Activated CD4-positive, alpha-beta memory T cell treated with anti-CD3 and anti-CD28 coated beads, Interleukin-2, amount 10 ng/mL, durations not matched to agents 7 days and 5 days (primary cell): ENCODE data around the gene HLA-DQB1. TPM values are rescaled to one million over a fixed set of nuclear protein-coding genes. Genes with fewer than 3 reads are reported as not detected.
"Not testable (repeated sequence)": the region's sequence is repeated elsewhere in the genome, so short reads cannot be mapped to it uniquely, and the experiment has no call there.

Source experiments
- CTCF ChIA-PET: fragments of 350-600 bp; sonication (Branson Sonifier 250); formaldehyde crosslinking; loops from one replicate; lab custom pipeline; 2021; ENCODE audit warnings: antibody characterized with exemption, inconsistent platforms; lab: Charles Lee
- POLR2A ChIA-PET: fragments of 350-600 bp; sonication (Branson Sonifier 250); formaldehyde crosslinking; loops from one replicate; lab custom pipeline; 2021; ENCODE audit warnings: antibody characterized with exemption; lab: Charles Lee
- DNase-seq: peaks from one replicate; pipeline ENCODE4 v3.0.0-alpha.2; 2020
- H3K27ac Mint-ChIP-seq: one replicate; pipeline ENCODE4 v1.8.0; 2021; ENCODE audit warnings: mild to moderate bottlenecking, mixed read lengths
- H3K27me3 Mint-ChIP-seq: one replicate; pipeline ENCODE4 v1.8.0; 2021; ENCODE audit warnings: mixed read lengths
- H3K36me3 Mint-ChIP-seq: one replicate; pipeline ENCODE4 v1.8.0; 2021; ENCODE audit warnings: low read depth, mixed read lengths
- H3K4me1 Mint-ChIP-seq: one replicate; pipeline ENCODE4 v1.8.0; 2021; ENCODE audit warnings: mixed read lengths
- H3K4me3 Mint-ChIP-seq: one replicate; pipeline ENCODE4 v1.8.0; 2021; ENCODE audit warnings: mild to moderate bottlenecking, mixed read lengths
- H3K9me3 Mint-ChIP-seq: one replicate; pipeline ENCODE4 v1.8.0; 2021; ENCODE audit warnings: mixed read lengths
- total RNA-seq, 2 experiments: library from RNA; stranded (reverse); gene quantifications; one replicate each; pipeline ENCODE4 v1.2.3, GENCODE V29; 2021

The HLA-DQB1 gene
- total RNA-seq, 2 experiments from 2014 or later: 74.4 to 74.6 TPM

DNA sequence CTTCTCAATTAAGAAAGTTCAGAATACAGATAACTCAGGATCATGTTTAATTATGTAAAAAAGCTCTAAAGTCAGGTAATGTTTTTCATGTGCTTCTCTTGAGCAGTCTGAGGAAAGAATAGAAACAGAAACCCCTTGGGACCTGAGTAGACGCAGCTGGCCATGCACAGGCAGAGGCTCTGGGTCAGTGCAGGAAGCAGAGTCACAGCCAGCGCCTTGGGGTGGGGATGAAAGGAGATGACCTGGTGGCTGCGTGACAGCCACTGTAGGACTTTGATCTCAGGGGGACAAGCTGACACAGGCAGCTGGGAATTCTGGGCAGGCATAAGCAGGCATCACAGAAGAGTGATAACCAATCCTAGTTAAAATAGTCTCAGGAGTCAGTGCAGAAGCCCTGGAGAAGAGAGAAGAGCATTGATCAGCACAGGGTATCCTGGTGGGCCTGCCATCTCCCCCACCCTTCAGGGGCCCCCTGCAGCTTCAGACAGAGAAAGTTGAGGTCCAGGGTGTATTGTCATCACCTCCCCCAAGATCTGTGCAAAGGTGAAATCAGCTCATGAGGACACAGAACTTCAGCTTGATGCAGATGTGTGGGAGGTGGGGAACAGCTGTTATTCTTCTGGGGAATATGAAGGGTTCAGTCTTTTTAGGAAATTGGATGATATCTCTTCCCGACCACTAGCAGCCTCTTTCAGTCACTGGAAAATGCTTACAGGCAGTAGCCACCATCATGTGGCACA, 6.4 kb downstream of the HLA-DQB1 start:
- ChIA-PET POLR2A (interaction anchor here (1.2 to 1.6 kb wide), 2 partner anchors 10 to 37 kb away, joined by 5 to 6 read pairs; no protein-coding TSS in a partner anchor), CTCF (interaction anchor here (1.5 kb wide), 1 partner anchor 38 kb away, joined by 4 read pairs; no protein-coding TSS in a partner anchor)
- Mint-ChIP-seq H3K36me3 (peaks cover 70% of the 10 kb centered on the region), H3K27me3 (no peaks in the 10 kb centered on the region), H3K4me1 (peaks cover 20% of the 10 kb centered on the region), H3K4me3 (no peak overlapping the region), H3K27ac (no peak overlapping the region), H3K9me3 (peaks cover 3% of the 10 kb centered on the region)
- no peak for DNase-seq

DNA sequence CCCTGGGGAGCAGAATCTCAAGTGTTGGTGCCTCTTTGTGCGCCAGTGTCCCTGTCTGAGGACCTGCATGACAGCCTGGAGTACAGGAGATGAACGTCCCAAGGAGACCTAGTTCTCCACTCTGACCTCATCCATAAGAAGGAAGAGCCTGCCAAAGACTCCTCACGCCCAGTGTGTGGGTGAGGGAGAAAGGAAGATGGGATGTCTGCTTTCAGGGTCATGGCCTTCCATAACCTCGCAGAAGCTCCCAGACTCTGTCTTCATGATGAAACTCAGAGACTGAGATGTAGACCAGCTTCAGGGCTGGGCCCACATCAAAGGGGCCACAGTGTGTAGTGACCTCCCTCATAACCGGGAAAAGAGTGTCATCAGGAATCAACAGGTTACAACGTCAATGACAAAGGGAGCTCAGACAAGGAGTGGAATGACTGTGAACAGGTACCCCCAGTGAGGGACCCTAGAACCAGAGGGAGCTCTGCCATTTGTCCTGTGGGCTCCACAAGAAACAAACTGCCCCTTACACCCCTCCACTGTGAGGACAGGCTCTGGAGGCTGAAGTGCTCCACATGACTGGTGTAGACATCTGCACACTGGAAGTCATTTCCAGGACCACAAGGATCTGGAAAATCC, 8.1 kb downstream of the HLA-DQB1 start:
- Mint-ChIP-seq H3K27me3 (no peaks in the 10 kb centered on the region), H3K4me1 (peaks cover 8% of the 10 kb centered on the region), H3K27ac (no peak overlapping the region), H3K9me3 (peaks cover 5% of the 10 kb centered on the region), H3K36me3 (peaks cover 58% of the 10 kb centered on the region), H3K4me3 (no peak overlapping the region)
- CTCF ChIA-PET: no interaction called here
- POLR2A ChIA-PET: interaction anchor here (0.6 kb wide), 1 partner anchor 27 kb away, joined by 3 read pairs; no protein-coding TSS in a partner anchor
- no peak for DNase-seq

DNA sequence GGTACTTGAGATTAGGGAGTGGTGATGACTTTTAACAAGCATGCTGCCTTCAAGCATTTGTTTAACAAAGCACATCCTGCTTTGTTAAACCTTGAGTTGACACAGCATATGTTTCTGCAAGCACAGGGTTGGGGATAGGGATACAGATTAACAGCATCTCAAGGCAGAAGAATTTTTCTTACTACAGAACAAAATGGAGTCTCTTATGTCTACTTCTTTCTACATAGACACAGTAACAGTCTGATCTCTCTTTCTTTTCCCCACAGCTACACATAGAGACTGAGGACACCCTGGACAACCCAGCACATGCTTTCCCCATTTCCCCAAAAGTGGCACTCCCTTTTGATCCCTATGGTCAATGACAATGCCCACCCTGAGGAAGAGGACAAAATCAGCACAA, 8.6 kb downstream of the HLA-DQB1 start:
- H3K27ac Mint-ChIP-seq, H3K9me3 Mint-ChIP-seq, DNase-seq, H3K27me3 Mint-ChIP-seq, POLR2A ChIA-PET, H3K4me1 Mint-ChIP-seq, CTCF ChIA-PET, H3K4me3 Mint-ChIP-seq: not testable (repeated sequence)
- peaks cover 52% of the 10 kb centered on the region for H3K36me3 Mint-ChIP-seq

DNA sequence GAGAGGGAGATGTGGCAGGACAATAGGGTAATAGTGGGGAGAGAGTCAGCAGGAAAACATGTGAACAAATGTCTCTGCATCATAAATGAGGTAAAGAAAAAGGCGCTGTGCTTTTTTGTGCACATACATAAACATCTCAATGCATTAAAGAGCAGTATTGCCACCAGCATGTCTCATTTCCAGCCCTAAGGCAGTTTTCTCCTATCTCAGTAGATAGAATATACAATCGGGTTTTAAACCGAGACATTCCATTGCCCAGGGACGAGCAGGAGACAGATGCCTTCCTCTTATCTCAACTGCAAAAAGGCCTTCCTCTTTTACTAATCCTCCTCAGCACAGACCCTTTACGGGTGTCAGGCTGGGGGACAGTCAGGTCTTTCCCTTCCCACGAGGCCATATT, 9.1 kb downstream of the HLA-DQB1 start:
- H3K4me3 Mint-ChIP-seq, H3K4me1 Mint-ChIP-seq, CTCF ChIA-PET, POLR2A ChIA-PET, H3K9me3 Mint-ChIP-seq, H3K27ac Mint-ChIP-seq, H3K27me3 Mint-ChIP-seq, DNase-seq: not testable (repeated sequence)
- H3K36me3 Mint-ChIP-seq: peaks cover 47% of the 10 kb centered on the region

DNA sequence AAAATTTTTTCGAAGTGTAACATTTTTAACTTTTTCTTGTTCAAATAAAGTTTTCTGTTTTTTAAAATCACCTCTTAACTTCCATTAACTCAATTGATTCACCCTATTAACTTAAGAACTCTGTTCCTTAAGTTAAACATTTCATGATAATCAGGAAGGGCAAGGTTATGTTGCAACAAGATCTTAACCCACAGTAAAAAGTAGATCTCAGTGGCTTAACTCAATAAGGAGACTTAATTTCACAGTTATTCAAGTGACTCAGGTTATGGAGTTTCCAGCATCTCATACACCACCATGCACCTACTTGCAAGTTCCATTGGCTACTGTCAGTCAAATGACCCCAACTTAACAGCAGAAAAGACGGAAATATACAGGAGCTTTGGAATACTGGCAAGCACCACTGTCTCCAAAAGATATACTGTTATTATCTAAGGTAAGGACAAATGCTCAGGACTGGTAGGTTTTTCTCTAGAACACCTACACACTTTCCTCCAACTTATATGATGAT, 11.2 kb downstream of the HLA-DQB1 start:
- Mint-ChIP-seq H3K9me3 (peaks cover 5% of the 10 kb centered on the region), H3K27ac (no peak overlapping the region), H3K36me3 (peaks cover 27% of the 10 kb centered on the region), H3K27me3 (peaks cover 2% of the 10 kb centered on the region), H3K4me3 (no peak overlapping the region), H3K4me1 (no peaks in the 10 kb centered on the region)
- CTCF ChIA-PET: no interaction called here
- POLR2A ChIA-PET: no interaction called here
- no peak for DNase-seq

DNA sequence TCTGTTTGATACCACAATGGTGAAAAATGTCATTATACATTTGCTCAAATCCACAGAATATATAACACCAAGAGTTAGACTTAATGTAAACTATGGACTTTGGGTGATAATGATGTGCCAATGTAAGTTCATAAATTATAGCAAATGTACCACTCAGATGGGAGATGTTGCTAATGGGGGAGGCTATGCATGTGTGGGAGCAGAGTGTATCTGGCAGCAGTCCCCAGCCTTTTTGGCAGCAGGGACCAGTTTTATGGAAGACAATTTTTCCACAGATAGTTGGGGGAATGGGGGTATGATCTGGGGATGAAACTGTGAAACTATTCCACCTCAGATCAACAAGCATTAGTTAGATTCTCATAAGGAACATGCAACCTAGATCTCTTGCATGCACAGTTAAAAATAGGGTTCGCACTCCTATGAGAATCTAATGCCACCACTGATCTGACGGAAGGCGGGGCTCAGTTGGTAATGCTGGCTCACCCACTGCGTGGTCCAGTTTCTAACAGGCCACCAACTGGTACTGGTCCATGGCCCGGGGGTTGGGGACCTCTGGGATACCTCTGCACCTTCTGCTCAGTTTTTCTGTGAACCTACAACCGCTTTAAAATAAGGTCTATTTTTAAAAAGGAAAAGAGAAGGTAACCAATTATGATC, 21.3 kb downstream of the HLA-DQB1 start:
- DNase-seq: no peak

DNA sequence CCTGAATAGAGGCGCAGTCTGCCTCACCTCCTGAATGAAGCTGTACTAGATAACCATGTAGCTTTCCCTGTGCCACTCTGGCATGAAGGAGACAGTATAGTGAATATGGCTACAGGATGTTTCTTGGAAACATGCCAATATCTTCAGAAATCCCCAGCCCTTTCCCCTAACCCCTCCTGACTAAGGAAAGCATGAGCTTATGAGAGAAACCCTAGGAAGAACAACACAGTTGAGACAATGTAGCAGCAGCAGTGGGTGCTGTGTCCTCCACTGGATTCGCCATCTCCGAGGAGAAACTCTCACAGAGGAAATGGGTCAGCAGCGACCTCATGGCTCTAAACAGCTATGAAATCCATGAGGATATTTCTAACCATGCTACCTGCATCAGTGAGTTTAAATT, 22.6 kb downstream of the HLA-DQB1 start:
- peaks cover 15% of the 10 kb centered on the region for H3K27me3 Mint-ChIP-seq
- peaks cover 31% of the 10 kb centered on the region for H3K36me3 Mint-ChIP-seq
- ChIA-PET CTCF (no interaction called here), POLR2A (no interaction called here)
- DNase-seq: no peak
- H3K27ac Mint-ChIP-seq: no peak overlapping the region
- peaks cover 32% of the 10 kb centered on the region for H3K4me1 Mint-ChIP-seq
- H3K4me3 Mint-ChIP-seq: no peak overlapping the region
- no peaks in the 10 kb centered on the region for H3K9me3 Mint-ChIP-seq

More for the DNA sequence above, 21.3 kb downstream of the HLA-DQB1 start:
- peaks cover 14% of the 10 kb centered on the region for H3K27me3 Mint-ChIP-seq
- no peaks in the 10 kb centered on the region for H3K9me3 Mint-ChIP-seq
- ChIA-PET CTCF (no interaction called here), POLR2A (no interaction called here)
- no peak overlapping the region for H3K27ac Mint-ChIP-seq
- H3K4me3 Mint-ChIP-seq: no peak overlapping the region
- peaks cover 26% of the 10 kb centered on the region for H3K4me1 Mint-ChIP-seq
- peaks cover 30% of the 10 kb centered on the region for H3K36me3 Mint-ChIP-seq

DNA sequence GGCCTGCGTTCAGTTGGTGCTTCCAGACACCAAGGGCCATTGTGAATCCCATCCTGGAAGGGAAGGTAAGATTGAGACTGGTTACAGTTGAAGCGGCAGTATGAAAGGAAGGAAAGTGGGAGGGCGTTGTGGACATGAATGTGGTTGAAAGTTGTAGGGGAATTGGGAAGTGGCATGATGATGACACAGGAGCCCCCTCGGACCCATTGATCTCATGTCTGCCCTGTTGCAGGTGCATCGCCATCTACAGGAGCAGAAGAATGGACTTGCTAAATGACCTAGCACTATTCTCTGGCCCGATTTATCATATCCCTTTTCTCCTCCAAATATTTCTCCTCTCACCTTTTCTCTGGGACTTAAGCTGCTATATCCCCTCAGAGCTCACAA, 23.7 kb downstream of the HLA-DQB1 start:
- Mint-ChIP-seq H3K4me1 (peaks cover 32% of the 10 kb centered on the region), H3K27me3 (peaks cover 12% of the 10 kb centered on the region), H3K4me3 (no peak overlapping the region), H3K9me3 (no peaks in the 10 kb centered on the region), H3K36me3 (peaks cover 25% of the 10 kb centered on the region), H3K27ac (no peak overlapping the region)
- no peak for DNase-seq
- CTCF ChIA-PET: no interaction called here
- POLR2A ChIA-PET: interaction anchor here (0.7 kb wide), 1 partner anchor 17 kb away, joined by 3 read pairs; no protein-coding TSS in a partner anchor

DNA sequence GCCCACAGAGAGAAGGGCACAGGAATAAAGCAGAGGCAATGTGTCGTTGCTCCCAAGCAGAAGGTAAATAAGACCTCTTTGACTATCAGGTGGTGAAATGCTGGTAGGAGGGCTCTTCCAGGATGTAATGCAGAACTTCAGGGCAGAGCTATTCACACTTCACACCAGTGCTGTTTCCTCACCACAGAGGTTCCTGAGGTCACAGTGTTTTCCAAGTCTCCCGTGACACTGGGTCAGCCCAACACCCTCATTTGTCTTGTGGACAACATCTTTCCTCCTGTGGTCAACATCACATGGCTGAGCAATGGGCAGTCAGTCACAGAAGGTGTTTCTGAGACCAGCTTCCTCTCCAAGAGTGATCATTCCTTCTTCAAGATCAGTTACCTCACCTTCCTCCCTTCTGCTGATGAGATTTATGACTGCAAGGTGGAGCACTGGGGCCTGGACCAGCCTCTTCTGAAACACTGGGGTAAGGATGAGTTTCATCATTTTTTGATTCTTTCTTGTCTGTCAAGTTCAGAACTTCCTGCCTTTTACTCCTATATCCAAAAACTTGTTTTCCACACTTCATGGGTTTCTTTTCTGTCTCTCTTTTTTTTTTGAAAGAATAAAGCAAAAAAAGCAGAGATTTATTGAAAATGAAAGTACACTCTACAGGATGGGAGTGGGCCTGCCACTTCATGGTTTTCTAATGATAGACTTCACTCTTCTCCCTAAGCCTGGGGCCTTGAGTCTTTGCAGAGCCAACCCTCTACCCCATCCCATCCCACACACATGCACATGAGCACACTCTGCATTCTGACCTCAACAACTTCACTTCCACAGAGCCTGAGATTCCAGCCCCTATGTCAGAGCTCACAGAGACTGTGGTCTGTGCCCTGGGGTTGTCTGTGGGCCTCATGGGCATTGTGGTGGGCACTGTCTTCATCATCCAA, 24.4 kb downstream of the HLA-DQB1 start:
- DNase-seq, H3K4me3 Mint-ChIP-seq, CTCF ChIA-PET, H3K9me3 Mint-ChIP-seq: not testable (repeated sequence)
- H3K27me3 Mint-ChIP-seq: peaks cover 16% of the 10 kb centered on the region
- POLR2A ChIA-PET: interaction anchor here (0.7 kb wide), 1 partner anchor 25 kb away, joined by 3 read pairs; the partner anchor contains the start of gene HLA-DQB1
- peak overlapping the region; percentile 4 for H3K27ac Mint-ChIP-seq
- H3K4me1 Mint-ChIP-seq: peaks cover 38% of the 10 kb centered on the region
- peaks cover 25% of the 10 kb centered on the region for H3K36me3 Mint-ChIP-seq

DNA sequence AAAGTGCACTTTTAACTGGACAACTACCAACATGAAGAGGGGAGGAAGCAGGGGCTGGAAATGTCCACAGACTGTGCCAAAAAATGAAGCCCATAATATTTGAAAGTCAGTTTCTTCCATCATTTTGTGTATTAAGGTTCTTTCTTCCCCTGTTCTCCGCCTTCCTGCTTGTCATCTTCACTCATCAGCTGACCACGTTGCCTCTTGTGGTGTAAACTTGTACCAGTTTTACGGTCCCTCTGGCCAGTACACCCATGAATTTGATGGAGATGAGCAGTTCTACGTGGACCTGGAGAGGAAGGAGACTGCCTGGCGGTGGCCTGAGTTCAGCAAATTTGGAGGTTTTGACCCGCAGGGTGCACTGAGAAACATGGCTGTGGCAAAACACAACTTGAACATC, 25.3 kb downstream of the HLA-DQB1 start:
- peaks cover 25% of the 10 kb centered on the region for H3K36me3 Mint-ChIP-seq
- H3K4me3 Mint-ChIP-seq: no peak overlapping the region
- H3K9me3 Mint-ChIP-seq: no peaks in the 10 kb centered on the region
- H3K4me1 Mint-ChIP-seq: peaks cover 41% of the 10 kb centered on the region
- no peak for DNase-seq
- CTCF ChIA-PET: no interaction called here
- peaks cover 14% of the 10 kb centered on the region for H3K27me3 Mint-ChIP-seq
- POLR2A ChIA-PET: no interaction called here
- H3K27ac Mint-ChIP-seq: no peak overlapping the region

DNA sequence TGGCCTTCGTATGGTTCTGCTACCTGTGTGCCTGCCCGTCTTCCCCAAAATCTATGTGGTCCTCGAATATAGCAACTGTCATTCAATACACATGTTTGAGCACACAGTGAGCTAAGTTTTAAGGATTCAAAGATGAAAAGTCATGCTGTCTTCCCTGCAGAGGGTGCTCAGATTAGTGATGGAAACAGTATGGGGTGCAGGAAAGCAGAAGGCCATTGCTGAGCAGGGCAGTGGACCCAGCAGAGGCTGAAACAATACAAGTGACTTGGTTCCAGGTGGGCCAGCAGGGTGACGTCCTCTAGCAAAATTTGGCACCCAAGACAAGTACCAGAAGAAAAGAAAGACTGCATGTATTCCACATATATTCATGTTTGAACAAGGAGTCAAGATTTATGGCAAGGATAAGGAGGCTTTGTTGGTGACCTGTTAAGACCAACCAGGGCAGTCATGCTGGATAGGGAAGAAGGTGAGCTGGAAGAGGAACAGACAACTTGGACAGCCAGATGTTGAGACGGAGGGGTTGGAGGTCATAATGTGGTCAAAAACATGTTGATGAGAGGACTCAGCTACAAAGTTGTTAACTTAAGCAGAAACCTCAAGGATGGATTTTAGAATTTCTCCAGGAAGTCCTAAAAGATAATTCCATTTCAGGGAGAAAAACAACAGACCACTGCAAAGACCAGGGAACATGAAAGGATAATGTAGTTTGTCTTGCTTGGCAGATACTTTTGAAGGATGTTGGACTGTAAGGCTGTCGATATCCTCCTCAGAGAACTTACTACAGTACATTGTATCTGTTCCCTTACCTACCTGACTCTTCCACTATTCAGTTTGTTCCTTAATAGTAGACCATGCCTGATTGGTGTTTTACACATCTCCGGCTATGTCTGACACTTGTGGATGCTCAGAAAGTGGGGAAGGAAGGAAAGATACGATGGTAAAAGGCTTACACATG, 26.7 kb downstream of the HLA-DQB1 start:
- peaks cover 41% of the 10 kb centered on the region for H3K4me1 Mint-ChIP-seq
- H3K36me3 Mint-ChIP-seq: peaks cover 20% of the 10 kb centered on the region
- H3K9me3 Mint-ChIP-seq: no peaks in the 10 kb centered on the region
- DNase-seq: no peak
- H3K27ac Mint-ChIP-seq: no peak overlapping the region
- ChIA-PET CTCF (no interaction called here), POLR2A (no interaction called here)
- no peak overlapping the region for H3K4me3 Mint-ChIP-seq
- H3K27me3 Mint-ChIP-seq: peaks cover 25% of the 10 kb centered on the region
